Thoracic aorta (tissue), 2 donors: ENCODE results near the gene HAUS8. TPM values are rescaled to one million over a fixed set of nuclear protein-coding genes. Genes with fewer than 3 reads are reported as not detected.

Experiments
- ATAC-seq: fragments of 150-250 bp; one replicate; pipeline ENCODE4 v1.8.0; 2017; ENCODE audit warnings: low read depth; ENCODE audit not compliant: insufficient number of reproducible peaks, low FRiP score
- DNase-seq: peaks from one replicate; pipeline ENCODE4 v3.0.0-alpha.2; 2020; ENCODE audit warnings: low spot score
- H3K27ac ChIP-seq, 2 donors: fragments of 200-600 bp; sonication (generic); 1 replicate in 1 of 2; 2 replicates in 1 of 2; pipeline ENCODE4 v1.5.1; 2016; ENCODE audit warnings: mild to moderate bottlenecking in 2 of 2, moderate library complexity in 2 of 2
- H3K27me3 ChIP-seq: fragments of 200-600 bp; sonication (generic); replicated peaks from 2 replicates; pipeline ENCODE4 v1.6.0; 2016; ENCODE audit warnings: mild to moderate bottlenecking; ENCODE audit not compliant: insufficient read depth
- H3K36me3 ChIP-seq: fragments of 200-600 bp; sonication (generic); one replicate; pipeline ENCODE4 v1.5.1; 2016
- H3K4me1 ChIP-seq, 2 donors: fragments of 200-600 bp; sonication (generic); 1 replicate in 1 of 2; 2 replicates in 1 of 2; pipeline versions ENCODE4 v1.5.1 to v1.6.0; 2016; ENCODE audit warnings: low read depth in 2 of 2, mild to moderate bottlenecking in 1 of 2; ENCODE audit not compliant: control insufficient read depth in 1 of 2
- H3K4me3 ChIP-seq: fragments of 200-600 bp; sonication (generic); 2 replicates; pipeline ENCODE4 v1.5.1; 2016; ENCODE audit warnings: mild to moderate bottlenecking
- H3K9me3 ChIP-seq: fragments of 200-600 bp; sonication (generic); 2 replicates; pipeline ENCODE4 v1.5.1; 2016
- CTCF ChIP-seq: fragments of 200-600 bp; sonication (generic); IDR thresholded peaks from one replicate; pipeline ENCODE4 v1.5.1; 2019; ENCODE audit warnings: antibody characterized with exemption
- total RNA-seq, 2 donors: library from RNA; depleted of rRNA; stranded (reverse); fragments of >200 nt; gene quantifications; one replicate each; pipeline versions ENCODE4 v1.1.0 to v1.2.3, GENCODE V29; 2016

HAUS8 gene
- total RNA-seq, 2 donors from 2014 or later: 2.2 to 11.3 TPM

GRCh38 chr19:17078920-17079709 lies 3.9 kb upstream of the HAUS8 start:
- no peaks in the 10 kb centered on the region for H3K9me3 ChIP-seq
- H3K4me3 ChIP-seq: peak overlapping the region; percentile 92
- TF ChIP-seq CTCF: no peak
- H3K4me1 ChIP-seq: peaks cover 54 to 75% of the 10 kb centered on the region in 2 donors
- DNase-seq (no peak), ATAC-seq (no peak)
- H3K27me3 ChIP-seq: no peaks in the 10 kb centered on the region
- H3K27ac ChIP-seq: peak overlapping the region; percentile 97
- H3K36me3 ChIP-seq: no peaks in the 10 kb centered on the region

GRCh38 chr19:17078036-17078919 lies 3.0 kb upstream of the HAUS8 start:
- H3K27me3 ChIP-seq: no peaks in the 10 kb centered on the region
- H3K27ac ChIP-seq: peak overlapping the region; percentile 97
- ATAC-seq (no peak), DNase-seq (no peak)
- H3K4me1 ChIP-seq: peaks cover 56 to 70% of the 10 kb centered on the region in 2 donors
- H3K36me3 ChIP-seq: no peaks in the 10 kb centered on the region
- H3K9me3 ChIP-seq: no peaks in the 10 kb centered on the region
- TF ChIP-seq CTCF: no peak
- H3K4me3 ChIP-seq: peak overlapping the region; percentile 92

GRCh38 chr19:17077447-17078028 lies 2.3 kb upstream of the HAUS8 start:
- TF ChIP-seq CTCF: no peak

GRCh38 chr19:17076543-17076991 lies 1.3 kb upstream of the HAUS8 start:
- H3K4me1 ChIP-seq: peaks cover 44 to 52% of the 10 kb centered on the region in 2 donors
- no peaks in the 10 kb centered on the region for H3K36me3 ChIP-seq
- no peak for TF ChIP-seq CTCF
- no peaks in the 10 kb centered on the region for H3K27me3 ChIP-seq
- no peaks in the 10 kb centered on the region for H3K9me3 ChIP-seq
- peak overlapping the region; percentile 92 for H3K4me3 ChIP-seq
- DNase-seq (no peak), ATAC-seq (no peak)
- H3K27ac ChIP-seq: peak overlapping the region; percentile 85 to 97

More at GRCh38 chr19:17077447-17078028, 2.3 kb upstream of the HAUS8 start:
- DNase-seq (no peak), ATAC-seq (no peak)
- H3K27me3 ChIP-seq: no peaks in the 10 kb centered on the region
- H3K27ac ChIP-seq: peak overlapping the region; percentile 97
- peaks cover 53 to 62% of the 10 kb centered on the region in 2 donors for H3K4me1 ChIP-seq
- H3K4me3 ChIP-seq: peak overlapping the region; percentile 92
- no peaks in the 10 kb centered on the region for H3K36me3 ChIP-seq
- no peaks in the 10 kb centered on the region for H3K9me3 ChIP-seq
